Measurements from ENCODE around the gene TMEM140.
"Not testable (repeated sequence)": the region's sequence is repeated elsewhere in the genome, so short reads cannot be mapped to it uniquely, and the experiment has no call there.

Gene TMEM140

GRCh38 chr7:135171581-135172291 is 23.9 kb downstream of the TMEM140 start:
- H3K4me3 ChIP-seq (ENCODE audit: low read length) = peak overlapping the region; percentile 24
- not testable (repeated sequence) for DNase-seq; H4K20me1 ChIP-seq (ENCODE audit: insufficient read depth, low read length); H3K9me3 ChIP-seq (replicated peaks; ENCODE audit: insufficient read depth, low read length); H3K9me2 ChIP-seq (replicated peaks; ENCODE audit: insufficient read depth, low read length); H3K27me3 ChIP-seq (replicated peaks; ENCODE audit: insufficient read depth, low read length)
- H3K27ac ChIP-seq (ENCODE audit: low read length) = peak overlapping the region; percentile 97; the same call in 1 of the 2 replicates
- H3K36me3 ChIP-seq (replicated peaks; ENCODE audit: insufficient read depth, low read length) = peaks cover 18% of the 10 kb centered on the region
- H3K4me1 ChIP-seq (ENCODE audit: low read length) = peaks cover 15% of the 10 kb centered on the region
- H3K79me2 ChIP-seq (ENCODE audit: low read length) = peaks cover 37% of the 10 kb centered on the region
- peak overlapping the region; percentile 77 for H2AFZ ChIP-seq (ENCODE audit: low read length)
- H3F3A ChIP-seq (ENCODE audit: insufficient read depth, low read length) = peaks cover 27% of the 10 kb centered on the region
- H3K4me2 ChIP-seq (ENCODE audit: low read depth, low read length) = peak overlapping the region; percentile 97; the same call in 1 of the 2 replicates
- H3K9ac ChIP-seq (ENCODE audit: low read length) = peak overlapping the region; percentile 44; the same call in 1 of the 2 replicates

GRCh38 chr7:135173916-135174315 is 26.0 kb downstream of the TMEM140 start:
- H3K4me2 ChIP-seq (ENCODE audit: low read depth, low read length); H4K20me1 ChIP-seq (ENCODE audit: insufficient read depth, low read length); H3K4me3 ChIP-seq (ENCODE audit: low read length); H3K4me1 ChIP-seq (ENCODE audit: low read length); H3K27me3 ChIP-seq (replicated peaks; ENCODE audit: insufficient read depth, low read length); H3K9me2 ChIP-seq (replicated peaks; ENCODE audit: insufficient read depth, low read length); DNase-seq; H2AFZ ChIP-seq (ENCODE audit: low read length); H3K27ac ChIP-seq (ENCODE audit: low read length); H3K9me3 ChIP-seq (replicated peaks; ENCODE audit: insufficient read depth, low read length); H3K36me3 ChIP-seq (replicated peaks; ENCODE audit: insufficient read depth, low read length); H3K9ac ChIP-seq (ENCODE audit: low read length): not testable (repeated sequence)
- Histone ChIP-seq H3F3A (ENCODE audit: insufficient read depth, low read length) (peaks cover 27% of the 10 kb centered on the region), H3K79me2 (ENCODE audit: low read length) (peaks cover 16% of the 10 kb centered on the region)

GRCh38 chr7:135174941-135175340 is 27.1 kb downstream of the TMEM140 start:
- TF ChIP-seq EZH2 (optimal IDR thresholded peaks at IDR 0.05; ENCODE audit: low read depth, low read length) (no peak), EZH2phosphoT487 (IDR thresholded peaks at IDR 0.05; ENCODE audit: low read length) (no peak), CTCF (IDR thresholded peaks at IDR 0.05; ENCODE audit: low read length) (no peak)
- Histone ChIP-seq H3F3A (ENCODE audit: insufficient read depth, low read length) (peaks cover 17% of the 10 kb centered on the region), H3K4me1 (ENCODE audit: low read length) (peaks cover 7% of the 10 kb centered on the region), H3K9ac (ENCODE audit: low read length) (no peak overlapping the region), H3K79me2 (ENCODE audit: low read length) (peaks cover 6% of the 10 kb centered on the region), H3K4me3 (ENCODE audit: low read length) (no peak overlapping the region), H3K4me2 (ENCODE audit: low read depth, low read length) (no peak overlapping the region), H3K27ac (ENCODE audit: low read length) (no peak overlapping the region), H4K20me1 (ENCODE audit: insufficient read depth, low read length) (no peaks in the 10 kb centered on the region), H3K36me3 (replicated peaks; ENCODE audit: insufficient read depth, low read length) (no peaks in the 10 kb centered on the region), H3K9me3 (replicated peaks; ENCODE audit: insufficient read depth, low read length) (no peaks in the 10 kb centered on the region), H3K9me2 (replicated peaks; ENCODE audit: insufficient read depth, low read length) (no peaks in the 10 kb centered on the region), H3K27me3 (replicated peaks; ENCODE audit: insufficient read depth, low read length) (no peaks in the 10 kb centered on the region), H2AFZ (ENCODE audit: low read length) (no peak overlapping the region)
- no peak for DNase-seq

- H3F3A ChIP-seq (ENCODE audit: insufficient read depth, low read length) = peaks cover 7% of the 10 kb centered on the region
- no peak overlapping the region for H3K27ac ChIP-seq (ENCODE audit: low read length)
- H3K79me2 ChIP-seq (ENCODE audit: low read length) = no peaks in the 10 kb centered on the region
- H3K9me3 ChIP-seq (replicated peaks; ENCODE audit: insufficient read depth, low read length) = no peaks in the 10 kb centered on the region
- no peaks in the 10 kb centered on the region; the same call in 1 of the 2 replicates for H3K36me3 ChIP-seq (replicated peaks; ENCODE audit: insufficient read depth, low read length)
- no peaks in the 10 kb centered on the region for H3K9me2 ChIP-seq (replicated peaks; ENCODE audit: insufficient read depth, low read length)
- H3K4me3 ChIP-seq (ENCODE audit: low read length) = no peak overlapping the region
- no peak overlapping the region for H3K9ac ChIP-seq (ENCODE audit: low read length)
- no peaks in the 10 kb centered on the region for H3K27me3 ChIP-seq (replicated peaks; ENCODE audit: insufficient read depth, low read length)
- H4K20me1 ChIP-seq (ENCODE audit: insufficient read depth, low read length) = no peaks in the 10 kb centered on the region
- no peak overlapping the region for H3K4me2 ChIP-seq (ENCODE audit: low read depth, low read length)
- peaks cover 7% of the 10 kb centered on the region for H3K4me1 ChIP-seq (ENCODE audit: low read length)
- no peak for TF ChIP-seq EZH2 (optimal IDR thresholded peaks at IDR 0.05; ENCODE audit: low read depth, low read length)
- TF ChIP-seq CTCF (IDR thresholded peaks at IDR 0.05; ENCODE audit: low read length) = no peak
- TF ChIP-seq EZH2phosphoT487 (IDR thresholded peaks at IDR 0.05; ENCODE audit: low read length) = no peak
- DNase-seq = no peak
- no peak overlapping the region for H2AFZ ChIP-seq (ENCODE audit: low read length)
Measured at GRCh38 chr7:135175931-135176330, 28.1 kb downstream of the TMEM140 start.

All from MM.1S (cell line).